ENCODE results near the gene OR2T8. TPM values are rescaled to one million over a fixed set of nuclear protein-coding genes. Genes with fewer than 3 reads are reported as not detected.
"Not testable (repeated sequence)": the region's sequence is repeated elsewhere in the genome, so short reads cannot be mapped to it uniquely, and the experiment has no call there.

The OR2T8 gene
- total RNA-seq, 2 donors from 2014 or later = not detected

DNA sequence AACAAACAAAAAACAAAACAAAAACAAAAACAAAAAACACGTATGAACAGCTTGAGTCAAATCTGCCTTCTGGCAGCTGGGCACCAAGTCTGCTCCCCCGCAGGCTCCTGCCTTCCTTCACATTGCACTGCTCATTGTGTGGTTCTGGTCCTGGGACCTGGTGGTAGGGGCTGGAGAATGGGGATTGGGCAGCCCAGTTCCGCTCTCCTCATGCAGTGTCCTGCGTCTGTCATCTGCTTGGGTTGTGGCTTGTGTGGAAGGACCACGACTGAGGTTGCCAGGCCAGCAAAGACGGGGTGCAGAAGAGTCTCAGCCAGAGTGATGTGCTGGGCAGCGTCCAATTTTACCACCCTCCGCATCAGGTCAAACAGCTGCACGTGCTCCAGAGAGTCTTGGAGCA lies 15.7 kb downstream of the OR2T8 start:
- TF ChIP-seq, protein P1, sequence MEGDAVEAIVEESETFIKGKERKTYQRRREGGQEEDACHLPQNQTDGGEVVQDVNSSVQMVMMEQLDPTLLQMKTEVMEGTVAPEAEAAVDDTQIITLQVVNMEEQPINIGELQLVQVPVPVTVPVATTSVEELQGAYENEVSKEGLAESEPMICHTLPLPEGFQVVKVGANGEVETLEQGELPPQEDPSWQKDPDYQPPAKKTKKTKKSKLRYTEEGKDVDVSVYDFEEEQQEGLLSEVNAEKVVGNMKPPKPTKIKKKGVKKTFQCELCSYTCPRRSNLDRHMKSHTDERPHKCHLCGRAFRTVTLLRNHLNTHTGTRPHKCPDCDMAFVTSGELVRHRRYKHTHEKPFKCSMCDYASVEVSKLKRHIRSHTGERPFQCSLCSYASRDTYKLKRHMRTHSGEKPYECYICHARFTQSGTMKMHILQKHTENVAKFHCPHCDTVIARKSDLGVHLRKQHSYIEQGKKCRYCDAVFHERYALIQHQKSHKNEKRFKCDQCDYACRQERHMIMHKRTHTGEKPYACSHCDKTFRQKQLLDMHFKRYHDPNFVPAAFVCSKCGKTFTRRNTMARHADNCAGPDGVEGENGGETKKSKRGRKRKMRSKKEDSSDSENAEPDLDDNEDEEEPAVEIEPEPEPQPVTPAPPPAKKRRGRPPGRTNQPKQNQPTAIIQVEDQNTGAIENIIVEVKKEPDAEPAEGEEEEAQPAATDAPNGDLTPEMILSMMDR (conservative IDR thresholded peaks at IDR 0.05) = no peak
- DNase-seq = no peak
- no peak overlapping the region for H3K27ac Mint-ChIP-seq
- H3K9me3 Mint-ChIP-seq = peaks cover 36% of the 10 kb centered on the region
- H3K27ac ChIP-seq (ENCODE audit: low read depth, low read length) = no peak overlapping the region
- H3K27me3 ChIP-seq (ENCODE audit: control insufficient read depth, insufficient read depth, low read length, poor library complexity, severe bottlenecking) = no peaks in the 10 kb centered on the region
- peaks cover 2% of the 10 kb centered on the region for H3K27me3 Mint-ChIP-seq (ENCODE audit: insufficient read depth)
- WGBS, 2 experiments (ENCODE audit: insufficient coverage in 1 of 2, insufficient read length in 1 of 2) = 72 to 86% methylated on average over 5 to 9 of the region's 9 CpGs
- no peaks in the 10 kb centered on the region for H3K4me1 Mint-ChIP-seq
- peaks cover 64% of the 10 kb centered on the region for H3K9me3 ChIP-seq (ENCODE audit: control insufficient read depth, low read length)
- H3K9ac ChIP-seq (ENCODE audit: extremely low read depth, low read length, poor library complexity, severe bottlenecking) = no peak overlapping the region
- no peak overlapping the region for H3K4me3 Mint-ChIP-seq
- no peaks in the 10 kb centered on the region for H3K36me3 Mint-ChIP-seq (ENCODE audit: low read depth)
- H3K36me3 ChIP-seq (ENCODE audit: control insufficient read depth, insufficient read depth, low read length) = no peaks in the 10 kb centered on the region
- H3K4me1 ChIP-seq (ENCODE audit: control insufficient read depth, insufficient read depth, low read length) = no peaks in the 10 kb centered on the region
- no peak overlapping the region for H3K4me3 ChIP-seq (ENCODE audit: low read length)

DNA sequence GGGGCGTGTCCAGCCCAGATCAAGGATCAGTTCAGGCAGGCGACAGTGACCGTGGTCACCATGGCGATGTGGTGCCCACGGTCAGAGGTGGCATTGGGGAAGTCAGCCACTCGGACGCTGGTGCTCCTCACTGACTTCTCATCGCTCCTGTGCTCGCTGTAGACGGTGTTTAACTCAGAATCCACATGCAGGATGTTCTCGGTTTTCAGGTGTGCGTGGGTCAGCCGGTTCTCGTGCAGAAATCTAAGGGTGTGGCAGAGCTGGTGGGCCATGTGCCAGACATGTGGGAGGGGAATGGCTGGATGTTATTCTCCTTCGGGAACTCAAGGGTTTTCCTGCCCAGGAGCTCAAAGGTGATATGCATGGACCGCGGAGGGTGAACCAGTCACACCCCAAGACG lies 16.4 kb downstream of the OR2T8 start:
- H3K4me3 Mint-ChIP-seq = no peak overlapping the region
- Histone ChIP-seq H3K27me3 (ENCODE audit: control insufficient read depth, insufficient read depth, low read length, poor library complexity, severe bottlenecking) (no peaks in the 10 kb centered on the region), H3K9ac (ENCODE audit: extremely low read depth, low read length, poor library complexity, severe bottlenecking) (no peak overlapping the region), H3K36me3 (ENCODE audit: control insufficient read depth, insufficient read depth, low read length) (no peaks in the 10 kb centered on the region), H3K27ac (ENCODE audit: low read depth, low read length) (no peak overlapping the region), H3K4me1 (ENCODE audit: control insufficient read depth, insufficient read depth, low read length) (no peaks in the 10 kb centered on the region), H3K9me3 (ENCODE audit: control insufficient read depth, low read length) (peaks cover 64% of the 10 kb centered on the region), H3K4me3 (ENCODE audit: low read length) (no peak overlapping the region)
- TF ChIP-seq, protein P1 (conservative IDR thresholded peaks at IDR 0.05) = no peak
- DNase-seq = no peak
- WGBS, 2 experiments (ENCODE audit: insufficient coverage in 1 of 2, insufficient read length in 1 of 2) = 83 to 87% methylated on average over 16 to 18 of the region's 18 CpGs
- H3K27me3 Mint-ChIP-seq (ENCODE audit: insufficient read depth) = peaks cover 2% of the 10 kb centered on the region
- H3K27ac Mint-ChIP-seq = no peak overlapping the region
- no peaks in the 10 kb centered on the region for H3K36me3 Mint-ChIP-seq (ENCODE audit: low read depth)
- H3K4me1 Mint-ChIP-seq = no peaks in the 10 kb centered on the region
- H3K9me3 Mint-ChIP-seq = peaks cover 37% of the 10 kb centered on the region

DNA sequence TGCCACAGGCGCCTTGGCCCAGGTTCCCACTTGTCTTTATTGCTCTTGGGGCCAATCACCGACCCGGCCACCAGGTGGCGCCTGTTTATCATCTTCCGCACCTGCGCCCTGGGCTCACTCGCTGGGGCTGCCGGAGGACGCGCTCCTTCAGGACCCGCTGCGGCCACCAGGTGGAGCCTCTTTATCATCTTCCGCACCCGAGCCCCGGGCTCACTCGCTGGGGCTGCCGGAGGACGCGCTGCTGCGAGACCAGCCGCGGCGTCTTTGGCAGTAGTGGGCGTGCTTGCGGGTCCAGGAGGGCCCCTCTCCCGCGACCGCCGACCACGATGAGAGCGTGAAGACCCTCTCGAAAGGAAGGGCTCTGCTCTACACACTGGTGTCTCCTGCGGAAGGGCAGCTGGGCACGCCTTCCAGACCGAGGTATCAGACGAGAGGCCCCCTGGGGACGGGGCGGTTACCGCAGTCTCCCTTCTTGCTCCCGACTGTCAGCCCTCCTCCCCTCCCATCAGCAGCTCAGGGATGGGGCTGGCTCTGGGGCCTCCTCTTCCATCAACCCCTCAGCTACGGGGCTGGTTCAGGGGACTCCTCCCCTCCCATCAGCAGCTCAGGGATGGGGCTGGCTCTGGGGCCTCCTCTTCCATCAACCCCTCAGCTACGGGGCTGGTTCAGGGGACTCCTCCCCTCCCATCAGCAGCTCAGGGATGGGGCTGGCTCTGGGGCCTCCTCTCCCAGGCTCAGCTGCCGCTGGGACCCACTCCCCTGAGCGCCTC lies 17.1 kb downstream of the OR2T8 start:
- H3K27me3 ChIP-seq (ENCODE audit: control insufficient read depth, insufficient read depth, low read length, poor library complexity, severe bottlenecking); H3K36me3 Mint-ChIP-seq (ENCODE audit: low read depth); H3K4me1 ChIP-seq (ENCODE audit: control insufficient read depth, insufficient read depth, low read length); H3K4me1 Mint-ChIP-seq; H3K27ac ChIP-seq (ENCODE audit: low read depth, low read length); H3K27me3 Mint-ChIP-seq (ENCODE audit: insufficient read depth); H3K36me3 ChIP-seq (ENCODE audit: control insufficient read depth, insufficient read depth, low read length); H3K4me3 ChIP-seq (ENCODE audit: low read length); H3K9ac ChIP-seq (ENCODE audit: extremely low read depth, low read length, poor library complexity, severe bottlenecking); H3K27ac Mint-ChIP-seq: not testable (repeated sequence)
- Mint-ChIP-seq H3K9me3 (peaks cover 35% of the 10 kb centered on the region), H3K4me3 (peak overlapping the region; percentile 55)
- TF ChIP-seq, protein P1 (conservative IDR thresholded peaks at IDR 0.05) = peak; percentile 89
- WGBS, 2 experiments (ENCODE audit: insufficient coverage in 1 of 2, insufficient read length in 1 of 2) = 33 to 72% methylated on average over 14 to 44 of the region's 44 CpGs
- peak; percentile 93 for DNase-seq
- H3K9me3 ChIP-seq (ENCODE audit: control insufficient read depth, low read length) = peaks cover 64% of the 10 kb centered on the region
